ENCODE results near the gene SRSF7. TPM values are rescaled to one million over a fixed set of nuclear protein-coding genes. Genes with fewer than 3 reads are reported as not detected.

Gene SRSF7
- total RNA-seq, 5 donors from 2014 or later (not counting 1 experiment from before 2014, with no cell fraction given) = 252 to 649 (median 265) TPM

DNA sequence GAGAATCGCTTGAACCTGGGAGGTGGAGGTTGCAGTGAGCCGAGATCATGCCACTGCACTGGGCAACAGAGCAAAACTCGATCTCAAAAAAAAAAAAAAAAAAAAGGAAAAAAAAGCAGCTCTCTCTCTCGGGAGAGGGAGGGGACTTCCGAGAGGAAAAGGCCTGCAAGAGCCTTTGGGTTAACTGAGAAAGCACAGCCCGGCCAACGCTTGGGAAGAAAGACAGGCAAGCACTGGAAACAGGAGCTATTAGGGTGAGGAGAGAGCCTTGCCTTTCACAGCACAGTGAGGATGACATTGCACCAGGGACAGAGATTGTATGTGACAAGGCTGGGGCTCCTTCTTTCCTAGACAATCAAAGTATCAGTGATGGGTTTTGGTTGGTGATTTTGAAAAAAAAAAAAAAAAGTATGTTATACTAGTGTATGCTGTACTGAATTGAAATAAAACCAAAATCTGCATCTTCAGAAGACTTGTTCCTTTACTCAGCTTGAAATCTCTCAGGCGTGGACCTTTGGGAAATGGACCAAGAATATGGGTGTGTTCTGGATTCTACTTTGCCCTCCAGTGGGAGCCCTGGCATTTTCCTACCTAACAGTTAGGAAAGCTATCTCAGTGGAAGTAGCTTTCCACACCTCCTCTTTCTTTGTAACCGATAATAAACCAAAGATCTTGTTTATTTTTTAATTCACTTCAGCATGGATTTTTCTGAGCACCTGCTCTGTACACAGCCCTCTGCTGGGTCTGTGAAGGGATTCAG is 16.7 kb downstream of the SRSF7 start:
- H3K4me3 ChIP-seq (ENCODE audit: control insufficient read depth in 1 of 2, extremely low read depth in 1 of 2, low read length in 1 of 2) = no peak overlapping the region
- DNase-seq (no peak), ATAC-seq (replicated peaks in 1 of 4) (peak in 2 of 4 experiments; percentile 5 to 30)
- H3K27ac Mint-ChIP-seq = peak overlapping the region; percentile 55
- H3K9me3 ChIP-seq = no peaks in the 10 kb centered on the region
- peaks cover 5 to 14% (median 14%) of the 10 kb centered on the region in 3 donors for H3K4me1 Mint-ChIP-seq
- POLR2A ChIA-PET = interaction anchor here (0.5 to 2.2 kb wide), 11 partner anchors 8 to 187 kb away, joined by 3 to 22 read pairs (median 7); partner anchors contain the start of gene SRSF7 (in 1 of the 2)
- H3K36me3 Mint-ChIP-seq = peaks cover 54% of the 10 kb centered on the region
- no peak overlapping the region for H3K27ac ChIP-seq (ENCODE audit: low read length)
- no peak overlapping the region for H3K4me3 Mint-ChIP-seq
- H3K4me1 ChIP-seq (ENCODE audit: control insufficient read depth in 1 of 2, extremely low read depth in 1 of 2, insufficient read depth in 2 of 2, low read length in 2 of 2) = no peaks in the 10 kb centered on the region
- H3K9me3 Mint-ChIP-seq = no peaks in the 10 kb centered on the region
- CTCF ChIA-PET = interaction anchor here (0.6 to 2.7 kb wide), 13 partner anchors 9 to 1219 kb away, joined by 3 to 14 read pairs (median 5); no protein-coding TSS in a partner anchor
- 95% methylated on average over 3 of the region's 9 CpGs for WGBS (ENCODE audit: insufficient coverage)
- peaks cover 8 to 56% of the 10 kb centered on the region in 2 donors for H3K36me3 ChIP-seq (ENCODE audit: control insufficient read depth in 2 of 2, extremely low read depth in 1 of 2, insufficient read depth in 1 of 2, low read length in 1 of 2)
- no peaks in the 10 kb centered on the region for H3K27me3 Mint-ChIP-seq
- H3K27me3 ChIP-seq (replicated peaks in 1 of 2; ENCODE audit: control insufficient read depth in 2 of 2, extremely low read depth in 1 of 2, insufficient read depth in 2 of 2, low read length in 1 of 2) = peaks cover 0 to 3% of the 10 kb centered on the region in 2 experiments

DNA sequence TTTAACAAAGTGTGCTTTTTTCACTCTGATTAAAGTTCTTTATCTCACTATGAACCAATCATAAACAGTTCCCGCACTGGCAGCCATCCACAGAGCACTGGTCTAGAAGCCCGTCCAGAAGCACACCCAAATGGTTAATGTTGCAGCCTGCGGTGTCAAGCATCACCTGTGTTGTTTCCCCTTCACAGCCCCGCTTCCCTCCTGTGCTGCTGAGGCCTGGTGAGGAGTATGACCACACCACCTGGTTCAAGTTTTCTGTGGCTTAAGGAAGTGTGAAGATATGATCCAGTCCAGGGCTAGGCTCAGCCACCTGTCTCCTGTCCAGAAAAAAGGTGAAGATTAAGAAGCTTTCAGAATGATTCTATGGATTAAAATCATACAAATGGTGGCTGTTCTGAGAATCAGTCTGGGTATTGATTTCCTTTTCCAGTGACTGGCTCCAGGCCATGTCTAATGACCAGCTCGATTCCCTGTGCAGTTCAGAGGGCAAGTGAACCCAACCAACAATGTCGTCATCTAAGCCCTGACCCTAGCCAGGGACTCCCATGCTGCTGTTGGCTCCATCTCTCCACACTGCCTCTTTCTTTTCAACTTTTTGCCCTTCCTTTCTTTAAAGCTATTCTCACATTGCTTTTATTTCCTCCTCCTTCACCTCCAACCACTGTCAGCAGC is 17.7 kb downstream of the SRSF7 start:
- CTCF ChIA-PET = interaction anchor here (0.6 to 2.7 kb wide), 9 partner anchors 10 to 225 kb away, joined by 3 to 14 read pairs (median 6); no protein-coding TSS in a partner anchor
- ATAC-seq (replicated peaks in 1 of 4) = no peak
- Mint-ChIP-seq H3K27ac (no peak overlapping the region), H3K9me3 (no peaks in the 10 kb centered on the region), H3K4me3 (no peak overlapping the region), H3K27me3 (no peaks in the 10 kb centered on the region), H3K36me3 (peaks cover 49% of the 10 kb centered on the region), H3K4me1 (peaks cover 4 to 9% (median 7%) of the 10 kb centered on the region in 3 donors)
- POLR2A ChIA-PET = interaction anchor here (0.5 to 2.2 kb wide), 6 partner anchors 9 to 186 kb away, joined by 3 to 10 read pairs (median 7); partner anchors contain the start of gene SRSF7 (in 1 of the 2)
- H3K27ac ChIP-seq (ENCODE audit: low read length) = no peak overlapping the region
- WGBS (ENCODE audit: insufficient coverage) = 97% methylated on average over 5 of the region's 6 CpGs
- H3K4me3 ChIP-seq (ENCODE audit: control insufficient read depth in 1 of 2, extremely low read depth in 1 of 2, low read length in 1 of 2) = no peak overlapping the region
- no peaks in the 10 kb centered on the region for H3K4me1 ChIP-seq (ENCODE audit: control insufficient read depth in 1 of 2, extremely low read depth in 1 of 2, insufficient read depth in 2 of 2, low read length in 2 of 2)
- H3K36me3 ChIP-seq (ENCODE audit: control insufficient read depth in 2 of 2, extremely low read depth in 1 of 2, insufficient read depth in 1 of 2, low read length in 1 of 2) = peaks cover 8 to 57% of the 10 kb centered on the region in 2 donors
- H3K9me3 ChIP-seq = no peaks in the 10 kb centered on the region
- peaks cover 0 to 3% of the 10 kb centered on the region in 2 experiments for H3K27me3 ChIP-seq (replicated peaks in 1 of 2; ENCODE audit: control insufficient read depth in 2 of 2, extremely low read depth in 1 of 2, insufficient read depth in 2 of 2, low read length in 1 of 2)
- no peak for DNase-seq

DNA sequence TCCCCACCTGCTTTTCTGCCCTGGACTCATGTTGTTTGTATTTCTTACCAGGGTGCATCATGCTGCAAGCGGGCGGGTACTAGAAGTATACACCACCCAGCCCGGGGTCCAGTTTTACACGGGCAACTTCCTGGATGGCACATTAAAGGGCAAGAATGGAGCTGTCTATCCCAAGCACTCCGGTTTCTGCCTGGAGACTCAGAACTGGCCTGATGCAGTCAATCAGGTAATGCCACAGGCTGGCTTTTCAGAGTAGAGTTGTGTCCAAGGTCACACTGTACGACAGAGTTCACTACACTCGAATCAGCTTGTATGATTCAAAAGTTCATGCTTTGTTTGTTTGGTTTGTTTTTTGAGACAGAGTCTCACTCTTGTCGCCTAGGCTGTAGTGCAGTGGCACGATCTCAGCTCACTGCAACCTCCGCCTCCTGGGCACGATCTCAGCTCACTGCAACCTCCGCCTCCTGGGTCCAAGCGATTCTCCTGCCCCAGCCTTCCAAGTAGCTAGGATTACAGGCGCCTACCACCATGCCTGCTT is 19.4 kb downstream of the SRSF7 start:
- peaks cover 8 to 52% of the 10 kb centered on the region in 2 donors for H3K36me3 ChIP-seq (ENCODE audit: control insufficient read depth in 2 of 2, extremely low read depth in 1 of 2, insufficient read depth in 1 of 2, low read length in 1 of 2)
- peaks cover 0 to 3% of the 10 kb centered on the region in 2 experiments for H3K27me3 ChIP-seq (replicated peaks in 1 of 2; ENCODE audit: control insufficient read depth in 2 of 2, extremely low read depth in 1 of 2, insufficient read depth in 2 of 2, low read length in 1 of 2)
- H3K4me3 ChIP-seq (ENCODE audit: control insufficient read depth in 1 of 2, extremely low read depth in 1 of 2, low read length in 1 of 2) = no peak overlapping the region
- no peaks in the 10 kb centered on the region for H3K4me1 ChIP-seq (ENCODE audit: control insufficient read depth in 1 of 2, extremely low read depth in 1 of 2, insufficient read depth in 2 of 2, low read length in 2 of 2)
- Mint-ChIP-seq H3K9me3 (no peaks in the 10 kb centered on the region), H3K27ac (no peak overlapping the region), H3K27me3 (no peaks in the 10 kb centered on the region), H3K4me3 (no peak overlapping the region), H3K36me3 (peaks cover 40% of the 10 kb centered on the region), H3K4me1 (peaks cover 0 to 3% (median 2%) of the 10 kb centered on the region in 3 donors)
- no peak for ATAC-seq (replicated peaks in 1 of 4)
- no peaks in the 10 kb centered on the region for H3K9me3 ChIP-seq
- ChIA-PET CTCF (interaction anchor here (0.7 to 2.4 kb wide), 7 partner anchors 41 to 857 kb away, joined by 3 to 9 read pairs (median 4); no protein-coding TSS in a partner anchor), POLR2A (interaction anchor here (0.7 to 1.5 kb wide), 2 partner anchors 19 to 130 kb away, joined by 6 read pairs; partner anchors contain the start of gene SRSF7 (in 1 of the 2))
- no peak for DNase-seq
- WGBS (ENCODE audit: insufficient coverage) = 95% methylated on average over 11 of the region's 14 CpGs
- no peak overlapping the region for H3K27ac ChIP-seq (ENCODE audit: low read length)

GRCh38 chr2:38731090-38731489 is 20.1 kb downstream of the SRSF7 start:
- no peak for DNase-seq
- ChIA-PET CTCF (interaction anchor here (0.7 to 2.4 kb wide), 4 partner anchors 40 to 856 kb away, joined by 3 to 9 read pairs (median 6); no protein-coding TSS in a partner anchor), POLR2A (interaction anchor here in 1 of 2 donors (0.7 kb wide), 1 partner anchor 129 kb away, joined by 6 read pairs; no protein-coding TSS in a partner anchor)
- Histone ChIP-seq H3K36me3 (ENCODE audit: control insufficient read depth in 2 of 2, extremely low read depth in 1 of 2, insufficient read depth in 1 of 2, low read length in 1 of 2) (peaks cover 8 to 52% of the 10 kb centered on the region in 2 donors), H3K27me3 (replicated peaks in 1 of 2; ENCODE audit: control insufficient read depth in 2 of 2, extremely low read depth in 1 of 2, insufficient read depth in 2 of 2, low read length in 1 of 2) (peaks cover 0 to 3% of the 10 kb centered on the region in 2 experiments), H3K27ac (ENCODE audit: low read length) (no peak overlapping the region), H3K9me3 (no peaks in the 10 kb centered on the region), H3K4me1 (ENCODE audit: control insufficient read depth in 1 of 2, extremely low read depth in 1 of 2, insufficient read depth in 2 of 2, low read length in 2 of 2) (peaks cover 0 to 3% of the 10 kb centered on the region in 2 experiments), H3K4me3 (ENCODE audit: control insufficient read depth in 1 of 2, extremely low read depth in 1 of 2, low read length in 1 of 2) (no peak overlapping the region)
- no peaks in the 10 kb centered on the region for H3K9me3 Mint-ChIP-seq
- H3K27ac Mint-ChIP-seq = no peak overlapping the region
- H3K4me3 Mint-ChIP-seq = no peak overlapping the region
- H3K4me1 Mint-ChIP-seq = peaks cover 0 to 3% (median 2%) of the 10 kb centered on the region in 3 donors
- WGBS (ENCODE audit: insufficient coverage) = no CpG with 5 or more reads among the region's 7 CpGs
- no peak for ATAC-seq (replicated peaks in 1 of 4)
- H3K36me3 Mint-ChIP-seq = peaks cover 38% of the 10 kb centered on the region
- no peaks in the 10 kb centered on the region for H3K27me3 Mint-ChIP-seq

GRCh38 chr2:38728694-38729093 is 22.5 kb downstream of the SRSF7 start:
- Mint-ChIP-seq H3K9me3 (no peaks in the 10 kb centered on the region), H3K4me1 (peaks cover 0 to 18% (median 11%) of the 10 kb centered on the region in 3 donors), H3K4me3 (no peak overlapping the region), H3K27me3 (no peaks in the 10 kb centered on the region), H3K27ac (no peak overlapping the region), H3K36me3 (peaks cover 26% of the 10 kb centered on the region)
- Histone ChIP-seq H3K27me3 (replicated peaks in 1 of 2; ENCODE audit: control insufficient read depth in 2 of 2, extremely low read depth in 1 of 2, insufficient read depth in 2 of 2, low read length in 1 of 2) (peaks cover 0 to 3% of the 10 kb centered on the region in 2 experiments), H3K4me3 (ENCODE audit: control insufficient read depth in 1 of 2, extremely low read depth in 1 of 2, low read length in 1 of 2) (no peak overlapping the region), H3K9me3 (no peaks in the 10 kb centered on the region), H3K36me3 (ENCODE audit: control insufficient read depth in 2 of 2, extremely low read depth in 1 of 2, insufficient read depth in 1 of 2, low read length in 1 of 2) (peaks cover 6 to 37% of the 10 kb centered on the region in 2 donors), H3K27ac (ENCODE audit: low read length) (no peak overlapping the region), H3K4me1 (ENCODE audit: control insufficient read depth in 1 of 2, extremely low read depth in 1 of 2, insufficient read depth in 2 of 2, low read length in 2 of 2) (peaks cover 0 to 3% of the 10 kb centered on the region in 2 experiments)
- WGBS (ENCODE audit: insufficient coverage) = no CpG with 5 or more reads among the region's 2 CpGs
- CTCF ChIA-PET = interaction anchor here (0.6 to 0.7 kb wide), 3 partner anchors 50 to 220 kb away, joined by 3 read pairs; no protein-coding TSS in a partner anchor
- POLR2A ChIA-PET = interaction anchor here in 1 of 2 donors (0.5 to 0.7 kb wide), 2 partner anchors 140 to 1842 kb away, joined by 3 to 6 read pairs; no protein-coding TSS in a partner anchor
- DNase-seq = no peak
- no peak for ATAC-seq (replicated peaks in 1 of 4)

Measured in T-cell (primary cell).